Middle frontal gyrus (tissue), 1 donor: ENCODE data around the gene NECAB3.
A peak's percentile ranks its signal among the peaks of the same experiment; 100 is the strongest.

Experiments
- DNase-seq: peaks from one replicate; pipeline ENCODE4 v3.0.0-alpha.2; 2015; ENCODE audit warnings: low spot score; ENCODE audit errors: extremely low spot score

Gene NECAB3

DNA sequence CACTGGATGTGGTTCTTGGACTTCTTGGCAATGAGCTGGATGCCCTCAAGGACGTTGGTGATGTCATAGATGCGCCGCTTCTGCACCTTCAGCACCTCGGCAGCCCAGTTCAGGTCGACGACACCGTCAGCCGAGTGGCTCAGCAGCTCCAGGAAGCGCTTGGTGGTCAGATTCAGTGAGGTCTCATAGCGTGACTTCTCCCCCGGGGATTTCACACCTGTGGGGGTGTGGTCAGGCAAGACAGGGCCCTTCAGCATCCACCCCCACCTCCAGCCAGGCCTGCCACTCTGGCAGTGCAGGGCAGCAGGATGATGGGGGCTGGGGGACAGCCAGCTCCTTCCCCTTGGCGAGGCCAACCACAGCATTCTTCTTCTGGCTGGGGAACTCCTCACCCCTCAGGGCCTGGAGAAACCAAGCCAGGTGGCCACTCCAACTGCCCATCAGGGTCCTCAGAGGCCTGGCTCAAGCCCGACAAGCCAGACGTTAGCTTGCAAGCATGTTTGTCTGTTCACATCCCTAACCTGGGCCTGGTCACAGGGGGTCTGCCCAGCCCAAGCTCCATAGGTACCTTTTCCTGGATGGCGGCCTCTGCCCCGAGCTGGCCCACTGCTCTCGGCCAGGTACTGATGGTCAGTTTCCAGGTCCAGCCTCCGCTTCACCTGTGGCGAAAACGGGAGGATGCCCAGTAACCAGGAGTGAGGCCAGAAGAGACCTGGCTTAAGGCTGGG is 5.7 kb upstream of the NECAB3 start:
- DNase-seq = no peak

- DNase-seq = no peak
These were observed 3.9 kb upstream of the NECAB3 start for GRCh38 chr20:33677991-33678702.

DNA sequence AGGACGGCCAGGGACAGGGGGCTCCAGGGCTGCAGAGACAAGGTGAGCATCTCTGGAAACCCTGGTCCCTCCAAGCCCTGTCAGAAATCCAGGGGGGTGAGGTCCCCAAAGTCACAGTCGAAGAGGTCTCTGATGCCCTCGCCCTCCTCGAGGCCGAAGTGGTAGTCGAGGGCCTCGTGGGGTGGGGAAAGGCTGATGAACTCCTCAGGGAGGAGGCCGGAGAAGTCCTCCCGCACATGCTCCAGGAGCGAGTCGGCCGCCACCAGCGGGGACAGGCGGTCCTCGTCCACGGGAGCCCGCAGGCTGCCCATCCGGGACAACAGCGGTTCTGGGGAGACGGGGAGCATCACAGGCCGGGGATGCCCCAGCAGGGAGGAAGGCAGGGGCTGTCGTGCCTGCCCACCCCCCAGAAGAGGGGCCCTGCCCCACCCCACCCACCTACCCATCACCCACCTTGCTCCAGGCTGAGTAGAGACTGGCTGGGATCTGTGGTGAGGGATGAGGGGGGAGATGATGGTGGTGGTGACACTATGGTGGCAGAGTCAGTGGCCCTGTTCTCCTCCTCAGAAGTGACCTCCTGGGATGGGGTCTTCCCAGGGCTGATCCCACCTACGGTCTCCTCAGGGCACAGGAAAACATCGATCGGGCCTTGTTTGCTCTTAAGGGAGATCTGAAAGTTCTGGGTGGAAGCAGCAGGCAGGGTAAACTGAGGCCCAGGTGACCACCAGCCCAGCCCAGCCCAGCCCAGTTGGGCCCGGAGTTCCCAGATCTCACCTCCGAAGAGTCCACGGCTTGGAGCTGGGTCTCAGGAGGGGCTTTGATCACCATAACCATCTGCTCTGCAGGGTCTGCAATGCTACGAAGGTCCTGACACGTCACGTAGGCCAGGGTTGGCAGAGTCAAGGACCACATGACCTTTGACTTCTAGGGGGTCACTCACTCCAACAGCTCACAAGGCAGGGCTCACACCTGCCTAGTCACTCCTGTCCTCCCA is 2.7 kb upstream of the NECAB3 start:
- no peak for DNase-seq

DNA sequence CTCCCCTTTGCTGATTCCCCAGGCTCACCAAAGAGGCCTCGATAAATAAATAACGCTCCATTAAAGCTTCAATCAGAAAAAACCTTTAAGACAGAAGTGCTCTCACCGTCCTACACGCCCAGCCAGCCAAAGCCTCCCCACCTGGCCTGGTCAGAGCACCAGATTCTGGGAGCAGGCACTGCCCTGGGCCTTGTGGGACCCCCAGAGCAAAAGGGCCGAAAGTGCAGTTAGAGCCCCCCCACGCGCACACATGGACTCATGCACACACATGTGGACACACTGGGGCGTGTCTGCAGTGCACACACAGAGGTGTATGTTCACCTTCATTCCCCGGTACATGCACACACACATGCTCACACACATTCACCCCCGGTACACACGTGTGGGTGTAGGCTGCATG is 1.9 kb upstream of the NECAB3 start:
- no peak for DNase-seq

DNA sequence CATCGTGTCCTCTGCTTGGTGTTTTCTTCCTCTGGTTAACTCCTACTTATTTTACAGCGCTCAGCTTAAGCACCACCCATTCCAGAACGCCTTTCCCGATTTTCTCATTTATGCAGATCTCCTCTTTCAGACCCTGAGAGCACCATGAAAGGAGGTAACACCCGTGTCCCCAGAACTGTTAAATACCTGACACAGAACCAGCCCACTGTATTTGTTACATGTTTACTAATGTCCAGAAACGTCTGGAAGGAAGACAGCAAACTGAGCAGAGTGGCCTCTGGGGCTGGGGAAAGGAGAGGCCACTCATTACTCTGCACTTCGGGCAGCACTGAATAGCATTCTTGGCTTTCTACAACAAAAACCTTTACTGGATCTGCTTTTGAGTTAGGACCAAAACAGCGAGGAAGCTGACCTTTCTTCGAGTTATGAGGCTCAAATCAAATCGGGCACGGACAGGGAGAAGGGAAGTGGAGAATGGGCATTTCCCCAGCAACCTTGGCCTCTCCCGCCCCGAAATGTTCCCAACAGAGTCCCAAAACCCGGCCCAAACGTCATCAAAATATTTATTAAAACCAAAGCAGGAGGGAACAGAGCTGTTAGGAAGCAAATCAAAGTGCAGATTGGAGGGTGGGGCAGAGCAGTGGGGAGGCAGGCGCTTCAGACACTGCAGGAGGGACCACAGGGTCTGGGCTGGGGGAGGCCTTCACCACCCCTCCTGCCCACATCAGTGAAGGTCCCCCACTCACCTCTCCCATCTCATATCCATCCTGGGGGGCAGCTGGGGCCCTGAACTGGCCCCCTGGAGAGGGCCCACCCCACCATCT is 1.1 kb upstream of the NECAB3 start:
- DNase-seq = no peak

- no peak for DNase-seq
These were observed 576 bp downstream of the NECAB3 start for GRCh38 chr20:33673410-33674293.

DNA sequence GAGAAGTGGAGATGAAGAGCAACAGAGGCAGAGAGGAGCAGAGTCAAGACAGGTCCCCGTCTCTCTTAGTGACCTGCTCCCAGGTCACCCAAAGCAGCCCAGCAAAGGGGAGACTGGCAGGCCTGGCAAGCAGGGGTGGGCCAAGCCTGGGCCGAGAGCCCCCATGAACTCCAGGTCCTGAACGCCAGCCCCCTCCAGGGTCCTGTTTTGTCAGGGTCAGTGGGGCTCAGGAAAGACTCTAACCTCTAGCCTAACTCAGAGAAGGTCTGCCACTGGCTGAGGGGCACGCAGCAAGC is 1.2 kb downstream of the NECAB3 start:
- DNase-seq = no peak

DNA sequence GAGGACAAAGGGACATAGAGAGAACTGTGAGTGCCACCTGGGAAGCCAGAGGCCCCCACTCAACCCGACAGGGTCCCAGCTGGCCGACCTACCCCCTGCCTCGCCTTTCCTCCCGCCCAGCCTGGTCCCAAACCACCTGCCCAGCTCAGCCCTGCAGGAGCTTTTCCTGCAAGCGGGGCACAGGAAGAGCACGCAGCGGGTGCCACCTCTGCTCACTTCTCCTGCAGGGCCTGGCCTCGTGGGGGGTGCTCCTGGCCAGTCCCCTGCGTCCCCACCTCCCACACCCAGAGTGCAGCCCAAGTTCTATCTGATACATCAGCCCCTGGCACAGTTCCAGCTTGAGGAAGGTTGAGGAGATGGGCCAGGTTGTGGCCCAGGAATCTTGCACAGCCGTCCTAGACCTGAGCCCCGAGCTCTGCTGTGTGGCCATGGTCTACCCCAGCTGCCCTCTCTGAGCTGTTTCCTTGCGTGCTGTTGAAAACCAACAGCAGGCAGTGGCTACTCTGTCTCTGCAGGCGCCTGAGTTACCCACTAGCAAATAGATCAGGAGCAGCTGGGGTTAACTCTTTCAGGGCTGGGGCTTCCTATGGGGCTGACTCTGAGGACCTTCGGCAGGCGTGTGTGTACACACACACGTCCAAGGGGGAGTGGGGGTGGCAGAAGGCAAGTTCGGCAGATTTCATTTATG is 1.7 kb downstream of the NECAB3 start:
- DNase-seq = no peak

DNA sequence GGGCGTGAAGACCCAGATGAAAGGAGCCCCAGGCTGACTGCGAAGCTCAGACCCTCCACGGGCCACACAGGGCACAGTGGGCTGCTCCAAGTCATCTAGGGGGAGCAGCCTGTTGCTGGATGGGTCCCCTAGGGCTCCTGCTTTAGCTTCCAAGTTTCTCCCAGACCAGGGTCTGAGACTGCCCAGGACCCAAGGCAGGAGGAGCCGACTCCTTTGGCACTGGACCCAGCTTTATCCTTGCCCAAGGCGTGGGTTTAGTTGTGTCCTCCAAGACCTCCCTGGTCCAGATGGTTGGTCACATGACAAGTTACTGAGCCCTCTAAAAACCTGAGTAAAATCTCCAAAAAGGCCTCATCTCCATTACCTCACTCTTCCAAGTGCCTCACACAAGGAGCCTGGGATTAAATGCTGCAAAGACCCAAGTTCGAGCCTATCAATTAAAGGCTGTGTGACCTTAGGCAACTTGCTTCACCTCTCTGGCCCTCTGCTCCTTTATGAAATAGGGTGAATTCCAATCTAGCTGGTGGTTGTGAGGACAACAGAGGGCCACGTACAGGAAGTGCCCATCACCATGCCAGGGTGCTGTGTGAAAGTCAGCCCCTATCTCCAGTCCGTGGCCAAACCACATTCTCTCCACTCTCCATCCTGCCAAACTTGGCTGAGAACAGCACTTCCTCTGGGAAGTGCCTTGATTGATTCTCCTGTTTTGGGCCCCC is 2.5 kb downstream of the NECAB3 start:
- no peak for DNase-seq

DNA sequence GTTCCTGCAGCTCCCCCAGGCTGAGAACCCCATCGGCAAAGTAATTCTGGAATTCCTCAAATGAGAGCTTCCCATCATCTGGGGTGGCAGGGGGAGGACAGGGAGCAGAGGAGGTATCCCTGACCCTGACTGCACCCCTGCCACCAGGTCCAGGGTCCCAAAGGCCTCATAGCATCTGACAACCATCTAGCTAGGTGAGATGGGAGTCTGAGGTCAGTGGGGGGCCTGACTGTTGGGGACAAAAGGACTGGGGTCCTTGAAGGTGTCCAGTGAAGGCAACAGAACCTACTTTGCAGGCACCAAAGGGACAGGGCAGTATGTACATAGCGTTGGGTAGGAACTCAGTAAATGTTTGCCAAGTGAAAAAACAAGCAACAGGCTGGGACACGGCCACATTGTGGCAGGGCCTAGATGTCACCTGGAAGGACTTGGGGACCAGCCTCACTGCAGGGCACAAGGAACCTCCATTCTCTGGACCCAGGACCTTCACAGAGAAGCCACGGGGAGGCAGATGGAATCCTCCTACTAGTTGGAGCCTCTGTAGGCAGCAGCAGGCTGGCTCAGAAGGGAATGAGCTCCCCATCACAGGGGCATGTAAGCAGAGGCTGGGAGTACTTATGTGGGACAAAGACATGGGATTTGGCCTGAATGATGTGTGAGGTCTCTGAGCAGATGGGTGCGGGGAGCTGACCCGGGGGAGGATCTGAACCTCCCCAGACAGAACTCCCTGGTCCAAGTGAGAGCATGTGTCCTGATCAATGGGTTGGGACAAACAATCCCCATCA is 3.3 kb downstream of the NECAB3 start:
- no peak for DNase-seq

DNA sequence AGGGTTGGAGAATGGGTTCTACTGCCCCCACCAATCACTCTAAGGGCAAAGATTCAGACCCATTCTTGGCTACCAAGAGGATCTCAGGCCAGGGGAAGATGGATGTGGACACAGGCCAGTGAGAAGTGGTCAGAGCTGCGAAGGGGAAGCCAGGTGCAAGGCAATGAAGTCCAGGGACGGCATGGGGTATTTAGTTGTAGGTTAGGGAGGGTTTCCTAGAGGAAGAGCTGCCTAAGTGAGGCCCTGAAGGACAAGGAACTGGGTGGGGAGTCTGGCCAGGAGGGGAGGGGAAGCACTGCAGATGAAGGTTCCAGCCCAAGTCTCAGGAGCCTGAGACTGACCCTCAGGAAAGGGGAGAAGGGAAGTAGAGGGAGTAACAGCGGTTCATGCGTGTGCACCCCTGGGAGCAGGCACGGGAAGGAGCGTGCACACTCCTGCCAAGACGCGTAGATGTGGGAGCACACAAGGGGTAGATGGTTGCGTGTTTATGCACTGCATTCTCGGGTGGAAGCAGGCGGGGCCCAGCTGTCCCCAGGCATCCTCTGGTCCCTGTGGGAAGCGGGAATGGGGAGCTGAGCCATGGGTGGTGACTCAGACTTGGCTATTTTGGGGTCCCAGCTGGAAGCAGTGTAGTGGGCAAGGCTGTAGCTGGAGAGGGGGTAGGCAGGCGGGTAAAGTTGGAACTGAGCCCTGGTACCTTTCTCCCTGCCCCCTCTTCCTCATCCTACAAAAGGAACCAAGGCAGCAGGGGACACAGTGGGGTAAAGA is 4.2 kb downstream of the NECAB3 start:
- peak; percentile 73 for DNase-seq

- no peak for DNase-seq
These were observed 5.0 kb downstream of the NECAB3 start for GRCh38 chr20:33669224-33669623.

DNA sequence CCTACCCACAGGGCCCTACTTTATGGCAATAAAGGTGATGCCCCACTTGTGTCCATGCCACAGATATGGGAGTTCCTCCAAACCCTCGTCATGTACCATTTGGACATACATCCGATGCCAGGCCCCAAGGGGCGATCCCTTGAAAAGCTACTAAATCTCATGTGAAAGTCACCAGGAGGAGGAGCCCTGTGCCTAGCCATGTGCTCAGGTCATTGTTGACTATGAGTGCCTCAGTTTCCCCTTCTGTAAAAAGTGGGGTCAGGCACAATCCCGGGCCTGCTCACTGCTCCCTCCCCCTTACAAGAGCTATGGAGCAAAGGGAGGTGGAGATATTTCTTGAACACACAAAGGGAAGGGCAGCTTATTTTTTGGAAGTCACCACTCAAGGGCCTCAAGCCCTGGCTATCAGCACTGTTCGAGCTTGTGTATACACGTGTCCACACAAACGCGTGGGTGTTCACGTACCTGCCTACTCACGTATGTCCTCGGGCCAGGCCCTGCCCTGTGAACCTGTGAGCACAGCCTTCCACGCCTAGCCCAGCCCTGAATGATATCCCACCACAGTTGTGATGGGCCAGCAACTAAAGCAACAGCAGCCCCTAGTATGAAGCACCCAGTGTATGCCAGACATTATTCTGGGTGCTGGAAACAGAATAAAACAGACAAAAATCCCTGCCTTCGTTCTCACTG is 5.6 kb downstream of the NECAB3 start:
- no peak for DNase-seq

- peak; percentile 51 for DNase-seq
These were observed 6.4 kb downstream of the NECAB3 start for GRCh38 chr20:33667676-33668465.

DNA sequence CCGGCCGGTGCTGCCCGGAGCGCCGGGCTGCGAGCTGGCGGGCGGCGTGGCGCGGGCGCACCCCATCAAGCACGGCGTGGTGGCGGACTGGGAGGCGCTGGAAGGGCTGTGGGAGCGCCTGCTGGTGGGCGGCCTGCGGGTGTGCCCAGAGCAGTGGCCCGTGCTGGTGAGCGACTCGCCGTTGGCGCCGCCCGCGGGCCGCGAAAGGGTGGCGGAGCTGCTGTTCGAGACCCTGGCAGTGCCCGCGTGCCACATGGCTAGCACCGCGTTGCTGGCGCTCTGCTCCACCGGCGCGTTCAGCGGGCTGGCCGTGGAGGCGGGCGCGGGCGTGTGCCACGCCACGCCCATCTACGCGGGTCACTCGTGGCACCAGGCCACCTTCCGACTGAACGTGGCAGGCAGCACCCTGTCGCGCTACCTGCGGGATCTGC is 7.0 kb downstream of the NECAB3 start:
- no peak for DNase-seq
